Prostate gland (tissue), 2 donors: ENCODE results near the gene KCNJ4. TPM values are rescaled to one million over a fixed set of nuclear protein-coding genes. Genes with fewer than 3 reads are reported as not detected.

Source experiments
- DNase-seq: peaks from one replicate; pipeline ENCODE4 v3.0.0-alpha.2; 2019; ENCODE audit warnings: low spot score
- H3K27ac ChIP-seq, 2 donors: fragments of 200-600 bp; sonication (generic); 2 replicates each; pipeline ENCODE4 v1.5.1; 2017 to 2019
- H3K27me3 ChIP-seq: fragments of 200-600 bp; sonication (generic); replicated peaks from 2 replicates; pipeline ENCODE4 v1.5.1; 2019; ENCODE audit not compliant: insufficient read depth
- H3K36me3 ChIP-seq, 2 donors: fragments of 200-600 bp; sonication (generic); 1 replicate in 1 of 2; 2 replicates in 1 of 2; pipeline versions ENCODE4 v1.5.1 to v1.8.1; 2017 to 2019
- H3K4me1 ChIP-seq: fragments of 200-600 bp; sonication (generic); replicated peaks from 2 replicates; pipeline ENCODE4 v1.5.1; 2019
- H3K4me3 ChIP-seq, 2 donors: fragments of 200-600 bp; sonication (generic); 2 replicates each; pipeline ENCODE4 v1.5.1; 2017 to 2019
- H3K9me3 ChIP-seq: fragments of 200-600 bp; sonication (generic); 2 replicates; pipeline ENCODE4 v1.5.1; 2017
- CTCF ChIP-seq, 4 experiments: fragments of 200-600 bp in 2 of 4; fragments of 450-650 bp in 2 of 4; sonication (generic) in 2 of 4; IDR thresholded peaks; 1 replicate in 3 of 4; 2 replicates in 1 of 4; pipeline ENCODE4 v1.5.1; 2016 to 2019; ENCODE audit warnings: antibody characterized with exemption in 4 of 4, mild to moderate bottlenecking in 2 of 4, moderate library complexity in 2 of 4
- POLR2A ChIP-seq: fragments of 450-650 bp; IDR thresholded peaks from one replicate; pipeline ENCODE4 v1.6.1; 2016; ENCODE audit warnings: antibody characterized with exemption, mild to moderate bottlenecking
- POLR2AphosphoS5 ChIP-seq: sonication (generic); formaldehyde crosslinking; IDR thresholded peaks from one replicate; pipeline ENCODE4 v1.6.1; 2017; ENCODE audit warnings: antibody characterized with exemption
- WGBS: methylation state at CpG from one replicate; pipeline ENCODE4 v1.1.5; 2018; 5-methylcytosine and 5-hydroxymethylcytosine counted together
- intact Hi-C: fragments of 100-400 bp; cut with DNase I; formaldehyde crosslinking; loops from one replicate; pipeline ENCODE4 v1.14.2; 2022
- total RNA-seq, 2 donors: library from RNA; depleted of rRNA; stranded (reverse); fragments of >200 nt; gene quantifications; one replicate each; pipeline ENCODE4 v1.1.0, GENCODE V29; 2016

The KCNJ4 gene
- total RNA-seq, 2 donors from 2014 or later = 3.2 TPM; not detected in 1

GRCh38 chr22:38415046-38415445, 40.0 kb downstream of the KCNJ4 start:
- Histone ChIP-seq H3K27me3 (no peaks in the 10 kb centered on the region), H3K9me3 (no peaks in the 10 kb centered on the region), H3K4me3 (no peak overlapping the region), H3K4me1 (peaks cover 6% of the 10 kb centered on the region), H3K27ac (no peak overlapping the region), H3K36me3 (no peaks in the 10 kb centered on the region)
- no peak for DNase-seq
- intact Hi-C loops = no loop called here
- TF ChIP-seq CTCF (IDR thresholded peaks at IDR 0.05) = no peak
- no peak for TF ChIP-seq POLR2AphosphoS5
- TF ChIP-seq POLR2A = no peak
- WGBS = 85% methylated on average over 12 of the region's 12 CpGs

GRCh38 chr22:38414009-38414395, 41.0 kb downstream of the KCNJ4 start:
- intact Hi-C loops = loop anchor here (5.0 kb wide), 1 partner anchor 158 kb away; the partner anchor contains the start of gene DMC1
- 97% methylated on average over 7 of the region's 7 CpGs for WGBS
- Histone ChIP-seq H3K27me3 (no peaks in the 10 kb centered on the region), H3K4me1 (peaks cover 6% of the 10 kb centered on the region), H3K9me3 (no peaks in the 10 kb centered on the region), H3K27ac (no peak overlapping the region), H3K36me3 (no peaks in the 10 kb centered on the region), H3K4me3 (no peak overlapping the region)
- DNase-seq = no peak
- TF ChIP-seq POLR2AphosphoS5 (no peak), CTCF (IDR thresholded peaks at IDR 0.05) (no peak), POLR2A (no peak)

- no peaks in the 10 kb centered on the region for H3K36me3 ChIP-seq
- 29% methylated on average over 20 of the region's 20 CpGs for WGBS
- H3K27me3 ChIP-seq = no peaks in the 10 kb centered on the region
- no peaks in the 10 kb centered on the region for H3K9me3 ChIP-seq
- H3K4me3 ChIP-seq = peak overlapping the region in 1 of 2 donors; percentile 11
- intact Hi-C loops = loop anchor here (5.0 kb wide), 1 partner anchor 159 kb away; the partner anchor contains the start of gene DMC1
- H3K27ac ChIP-seq = no peak overlapping the region
- no peak for DNase-seq
- no peak for TF ChIP-seq CTCF (IDR thresholded peaks at IDR 0.05)
- no peak for TF ChIP-seq POLR2AphosphoS5
- TF ChIP-seq POLR2A = no peak
- H3K4me1 ChIP-seq = peaks cover 6% of the 10 kb centered on the region
These were observed 41.7 kb downstream of the KCNJ4 start for GRCh38 chr22:38413085-38414008.

- intact Hi-C loops = loop anchor here (5.0 kb wide), 1 partner anchor 160 kb away; the partner anchor contains the start of gene DMC1
- WGBS = 15% methylated on average over 45 of the region's 45 CpGs
- Histone ChIP-seq H3K36me3 (no peaks in the 10 kb centered on the region), H3K27ac (no peak overlapping the region), H3K27me3 (no peaks in the 10 kb centered on the region), H3K9me3 (no peaks in the 10 kb centered on the region), H3K4me3 (peak overlapping the region in 1 of 2 donors; percentile 11), H3K4me1 (peaks cover 6% of the 10 kb centered on the region)
- TF ChIP-seq POLR2A (no peak), POLR2AphosphoS5 (no peak), CTCF (IDR thresholded peaks at IDR 0.05) (peak; percentile 51 to 67 (median 60))
- DNase-seq = no peak
These were observed 42.4 kb downstream of the KCNJ4 start for GRCh38 chr22:38412435-38413084.
